ENCODE results near the gene FLT3.
"Not testable (repeated sequence)": the region's sequence is repeated elsewhere in the genome, so short reads cannot be mapped to it uniquely, and the experiment has no call there.

The FLT3 gene

DNA sequence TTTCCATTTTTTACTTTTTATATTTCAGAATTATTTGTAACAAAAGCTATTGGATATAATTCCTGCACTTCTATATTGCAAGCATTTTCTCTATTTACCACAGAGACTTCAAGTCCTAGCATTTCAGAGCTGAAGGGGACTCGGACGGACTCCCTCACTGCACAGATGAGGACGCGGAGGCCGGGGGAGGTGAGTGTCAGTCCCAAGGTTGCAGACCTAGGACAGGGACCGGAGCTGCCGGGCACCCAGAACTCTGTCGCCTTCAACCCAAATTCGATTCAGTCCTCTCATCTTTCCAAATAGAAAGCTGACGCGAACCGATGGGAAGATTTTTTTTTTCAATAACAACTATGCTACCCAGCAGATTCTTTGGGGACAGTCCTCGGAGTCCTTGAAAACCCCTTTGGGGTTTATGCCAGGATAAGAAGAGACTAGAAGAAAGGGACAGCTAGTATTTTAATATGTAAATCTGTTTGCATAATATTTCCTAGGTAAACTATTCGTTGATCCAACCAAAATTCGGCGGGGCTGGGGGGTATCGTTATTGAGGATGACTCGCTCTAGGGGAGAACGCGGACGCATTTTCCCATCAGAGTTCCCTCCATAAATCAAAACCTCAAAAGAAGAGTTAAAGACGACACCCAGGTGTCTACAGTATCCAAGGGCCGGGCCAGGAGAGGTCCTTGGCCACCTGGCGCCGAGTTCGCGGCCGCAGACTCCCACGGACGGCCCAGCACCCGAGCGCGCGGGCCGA, 803 bp downstream of the FLT3 start:
- DNase-seq, result no peak

- DNase-seq, result no peak
These were observed 2.9 kb downstream of the FLT3 start for GRCh38 chr13:28097503-28097902.

DNA sequence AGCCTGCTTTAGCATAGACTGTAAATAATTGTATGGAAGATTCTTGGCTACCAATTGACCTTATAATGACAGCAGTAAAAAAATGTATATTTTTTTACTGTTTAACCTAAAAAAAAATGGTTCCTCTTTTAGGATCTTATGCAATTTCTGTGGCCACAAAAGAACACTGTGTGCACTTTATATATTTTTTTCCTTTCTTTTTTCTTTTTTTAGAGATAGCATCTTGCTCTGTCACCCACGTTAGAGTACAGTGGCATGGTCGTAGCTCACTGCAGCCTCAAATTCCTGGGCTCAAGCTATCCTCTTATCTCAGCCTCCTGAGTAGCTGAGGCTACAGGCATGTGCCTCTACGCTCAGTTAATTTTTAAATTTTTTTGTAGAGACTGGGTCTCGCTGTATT, 6.1 kb downstream of the FLT3 start:
- no peak for DNase-seq

DNA sequence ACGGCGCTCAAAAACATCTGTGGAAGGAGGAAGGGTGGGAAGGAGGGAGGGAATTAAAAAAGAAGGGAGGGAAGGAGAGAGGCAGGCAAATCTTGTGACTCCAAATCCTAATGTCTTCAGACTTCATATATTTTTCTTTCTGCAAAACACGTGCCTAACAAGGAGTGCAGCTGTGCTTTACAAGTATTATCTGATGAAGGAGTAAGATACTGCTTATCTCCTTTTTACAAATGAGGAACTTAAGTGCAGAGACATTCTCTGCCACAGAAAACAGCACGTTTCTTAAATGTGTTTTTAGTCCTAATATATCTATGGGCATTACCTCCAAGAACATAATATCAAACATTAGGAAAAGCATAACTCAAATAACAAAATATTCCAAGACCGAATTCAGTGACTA, 6.5 kb downstream of the FLT3 start:
- no peak for DNase-seq

- no peak for DNase-seq
These were observed 7.9 kb downstream of the FLT3 start for GRCh38 chr13:28092431-28092830.

DNA sequence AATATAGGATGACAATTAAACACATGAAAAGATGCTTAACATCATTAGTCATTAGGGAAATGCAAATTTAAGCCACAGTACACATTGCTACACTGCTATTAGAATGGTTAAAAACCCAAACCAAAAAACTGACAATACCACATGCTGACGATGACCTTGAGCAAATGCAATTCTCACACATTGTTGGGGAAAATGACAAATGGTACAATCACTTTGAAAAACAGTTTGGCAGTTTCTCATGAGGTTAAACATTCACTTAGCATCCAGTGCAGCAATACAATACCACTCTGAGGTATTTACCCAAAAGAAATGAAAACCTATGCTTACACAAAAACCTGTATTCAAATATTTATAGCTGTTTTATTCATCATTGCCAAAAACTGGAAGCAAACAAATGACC, 11.3 kb downstream of the FLT3 start:
- DNase-seq, result no peak

DNA sequence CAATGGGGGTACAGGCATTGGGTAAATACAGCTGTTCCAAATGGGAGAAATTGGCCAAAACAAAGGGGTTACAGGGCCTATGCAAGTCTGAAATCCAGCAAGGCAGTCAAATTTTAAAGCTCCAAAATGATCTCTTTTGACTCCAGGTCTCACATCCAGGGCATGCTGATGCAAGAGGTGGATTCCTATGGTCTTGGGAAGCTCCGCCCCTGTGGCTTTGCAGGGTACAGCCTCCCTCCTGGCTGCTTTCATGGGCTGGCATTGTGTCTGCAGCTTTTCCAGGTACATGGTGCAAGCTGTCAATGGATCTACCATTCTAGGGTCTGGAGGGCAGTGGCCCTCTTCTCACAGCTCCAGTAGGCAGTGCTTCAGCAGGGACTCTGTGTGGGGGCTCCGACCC, 22.6 kb downstream of the FLT3 start:
- DNase-seq, result not testable (repeated sequence)

DNA sequence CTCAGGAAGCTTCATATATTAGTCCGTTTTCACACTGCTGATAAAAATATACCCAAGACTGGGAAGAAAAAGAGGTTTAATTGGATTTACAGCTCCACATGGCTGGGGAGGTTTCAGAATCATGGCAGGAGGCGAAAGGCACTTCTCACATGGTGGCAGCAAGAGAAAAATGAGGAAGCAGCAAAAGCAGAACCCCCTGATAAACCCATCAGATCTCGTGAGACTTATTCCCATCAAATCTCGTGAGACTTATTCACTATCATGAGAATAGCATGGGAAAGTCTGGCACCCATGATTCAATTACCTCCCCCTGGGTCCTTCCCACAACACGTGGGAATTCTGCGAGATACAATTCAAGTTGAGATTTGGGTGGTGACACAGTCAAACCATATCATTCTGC, 23.1 kb downstream of the FLT3 start:
- no peak for DNase-seq

GRCh38 chr13:28071424-28071823, 29.0 kb downstream of the FLT3 start:
- DNase-seq, result no peak

GRCh38 chr13:28067491-28067890, 32.9 kb downstream of the FLT3 start:
- DNase-seq, result no peak

- DNase-seq, result no peak
These were observed 41.3 kb downstream of the FLT3 start for GRCh38 chr13:28058866-28059613.

GRCh38 chr13:28056970-28057712, 43.2 kb downstream of the FLT3 start:
- DNase-seq, result no peak

DNA sequence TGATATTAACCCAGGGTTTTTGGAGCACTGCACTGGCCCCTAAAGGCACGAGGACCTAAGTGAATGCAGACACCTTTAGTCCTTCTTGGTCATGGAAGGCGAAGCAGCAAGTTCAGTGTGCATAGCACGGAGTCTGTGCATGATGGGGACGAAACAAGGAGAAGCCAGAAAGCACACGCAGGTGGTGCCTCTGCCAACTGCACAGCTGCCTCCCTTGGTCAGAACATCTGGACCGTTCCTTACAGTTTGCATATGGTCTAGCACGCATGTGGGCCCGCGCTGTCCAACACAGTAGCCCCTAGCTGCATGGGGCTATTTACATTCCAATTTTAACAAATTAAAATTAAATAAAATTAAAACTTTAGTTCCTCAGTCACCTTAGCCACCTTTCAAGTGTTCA, 44.0 kb downstream of the FLT3 start:
- DNase-seq, result no peak

DNA sequence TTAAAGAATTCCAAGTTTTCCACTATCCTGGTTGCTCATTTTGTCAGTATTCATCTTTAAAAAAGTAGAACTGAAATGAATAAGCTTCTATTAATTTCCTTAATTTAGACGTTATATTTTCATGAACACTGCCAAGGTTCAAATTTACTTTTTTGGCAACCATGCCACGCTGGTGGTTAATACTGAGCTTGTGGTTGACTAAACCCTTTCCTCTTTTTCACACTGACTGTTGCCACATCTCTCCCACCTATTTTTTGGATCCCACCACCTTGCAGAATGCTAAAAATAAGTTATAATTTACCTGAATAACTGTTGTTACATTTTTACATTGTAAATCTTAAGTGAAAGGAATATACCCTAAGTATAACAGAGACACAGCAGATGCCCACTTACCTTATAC, 45.0 kb downstream of the FLT3 start:
- no peak for DNase-seq

- DNase-seq, result no peak
These were observed 47.4 kb downstream of the FLT3 start for GRCh38 chr13:28052945-28053344.

DNA sequence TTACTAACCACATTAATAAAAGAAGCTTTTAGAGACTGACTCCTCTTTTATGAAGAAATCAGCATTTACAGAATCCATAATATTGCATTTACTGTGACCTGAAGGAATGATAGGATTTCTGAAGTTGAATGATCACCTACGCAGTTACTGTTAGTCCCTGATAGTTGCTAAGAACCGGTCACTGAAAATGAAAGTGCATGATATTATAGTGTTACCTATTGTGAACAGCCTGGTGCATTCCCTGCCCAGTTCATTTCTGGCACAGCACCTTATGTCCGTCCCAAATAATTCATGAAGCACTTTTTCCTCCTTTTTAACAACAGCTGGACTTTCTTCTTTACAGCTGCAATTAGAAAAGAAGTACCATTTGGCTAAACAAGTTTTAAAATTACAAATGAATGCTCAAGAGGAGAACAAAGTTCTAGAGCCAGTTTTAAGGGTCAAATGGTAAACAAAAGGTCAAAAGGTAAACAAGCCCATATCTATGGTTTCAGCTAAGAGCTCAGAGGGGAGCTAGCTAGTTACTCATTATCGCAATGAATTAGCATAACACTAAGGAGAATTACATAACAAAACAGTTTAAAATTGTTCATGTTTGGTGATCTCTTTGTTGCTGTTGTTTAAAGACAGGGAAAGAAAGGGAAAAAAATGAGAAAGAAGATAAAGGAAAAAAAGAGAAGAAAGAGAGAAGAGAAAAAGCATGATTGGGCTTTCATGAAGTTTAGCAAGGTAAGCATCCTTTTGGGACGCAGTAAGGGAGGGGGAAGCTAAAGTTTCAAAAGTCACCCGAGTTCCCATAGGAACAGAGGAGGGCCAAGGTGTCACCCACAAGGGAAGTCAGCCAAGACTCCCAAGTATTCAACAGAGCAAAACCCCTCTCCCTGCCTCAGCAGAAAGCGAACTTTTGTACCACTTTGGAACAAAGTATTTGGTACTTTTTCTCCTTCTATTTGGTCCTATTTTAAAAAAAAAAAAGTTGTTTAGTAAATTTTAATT, 50.2 kb downstream of the FLT3 start:
- no peak for DNase-seq

DNA sequence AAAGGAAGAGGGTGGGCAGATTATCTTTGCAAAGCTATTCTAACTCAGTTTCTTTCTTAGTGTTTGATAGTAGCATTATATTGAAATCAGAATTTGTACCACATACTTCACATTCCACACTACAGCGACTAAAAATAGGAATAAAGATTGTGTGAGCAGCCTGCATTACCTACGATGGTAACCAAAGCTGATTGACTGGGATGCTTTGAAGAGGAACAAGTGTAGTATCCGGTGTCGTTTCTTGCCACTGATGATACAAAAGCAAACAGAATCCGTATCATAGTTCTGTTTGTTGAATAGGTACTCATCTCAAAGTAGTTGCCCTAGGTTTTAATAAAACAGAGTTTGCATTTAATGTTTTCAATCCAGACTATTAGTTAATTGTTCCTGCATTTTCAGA, 51.2 kb downstream of the FLT3 start:
- no peak for DNase-seq

DNA sequence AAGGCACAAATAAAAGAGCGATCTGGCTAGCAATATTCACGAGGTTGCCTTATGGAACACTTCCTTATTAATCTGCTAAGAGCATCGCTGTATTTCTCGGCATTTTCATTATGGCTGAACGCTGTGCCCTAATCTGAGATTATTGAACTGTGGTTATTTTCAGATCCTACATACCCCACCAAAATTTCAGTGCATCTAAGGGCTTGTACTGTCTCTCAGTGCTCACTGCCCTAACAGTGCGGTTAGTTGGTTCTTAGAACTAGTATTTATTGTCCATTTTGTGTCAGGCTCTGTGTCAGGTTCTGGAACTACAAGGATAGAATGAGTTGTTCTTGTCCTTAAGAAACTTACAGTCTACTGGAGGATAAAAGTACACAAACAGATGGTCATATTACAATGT, 51.6 kb downstream of the FLT3 start:
- DNase-seq, result no peak

DNA sequence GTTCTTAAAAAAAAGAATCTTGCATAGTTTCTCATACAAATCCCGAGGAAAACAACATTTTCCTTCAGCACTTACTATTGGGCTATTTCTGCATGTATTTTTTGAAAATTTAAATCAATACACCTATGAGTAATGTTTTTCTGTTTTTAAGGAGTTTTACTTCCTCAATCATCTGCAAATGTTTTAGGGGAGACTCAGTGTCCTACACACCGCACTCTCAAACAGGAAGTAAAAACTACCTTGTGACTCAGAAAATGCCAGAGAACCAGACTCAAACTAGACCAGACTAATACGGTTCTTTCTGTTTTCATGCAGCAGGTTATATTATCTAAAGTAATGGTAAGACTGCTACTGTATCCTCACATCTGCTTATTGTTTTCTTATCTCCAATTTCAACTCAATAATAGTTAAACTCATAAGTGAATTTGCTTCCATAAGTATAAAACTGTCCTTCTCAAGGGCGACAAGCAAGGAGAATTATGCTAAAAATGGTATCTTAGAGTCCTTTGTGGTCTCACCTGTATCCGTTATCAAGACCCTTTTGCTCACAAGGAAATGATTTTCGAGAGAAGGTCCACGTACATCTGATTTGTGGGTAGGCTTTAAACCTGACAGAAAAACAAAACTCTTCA, 52.5 kb downstream of the FLT3 start:
- no peak for DNase-seq

GRCh38 chr13:28046981-28047380, 53.4 kb downstream of the FLT3 start:
- DNase-seq, result no peak

GRCh38 chr13:28045861-28046260, 54.5 kb downstream of the FLT3 start:
- no peak for DNase-seq

DNA sequence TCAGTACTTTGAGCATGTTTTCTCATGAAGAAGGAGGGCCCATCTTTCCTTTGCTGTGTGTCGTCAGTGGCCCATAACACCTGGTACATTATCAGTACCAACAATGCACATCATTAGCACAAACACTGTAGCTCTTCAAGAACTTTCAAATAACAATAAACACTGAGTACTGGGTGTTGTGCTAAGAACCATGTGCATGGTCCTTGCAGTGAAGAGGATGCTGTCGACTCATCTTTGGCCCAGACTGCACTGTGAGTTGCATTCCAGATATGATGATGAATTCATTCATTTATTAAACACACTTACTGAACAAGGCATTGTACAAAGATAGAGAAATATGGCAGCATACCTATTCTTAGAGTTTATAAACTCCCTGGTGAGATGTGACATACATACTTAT, 55.8 kb downstream of the FLT3 start:
- DNase-seq, result no peak

Data from cortex of kidney (tissue), 1 donor.